HG03045 (cell line): ENCODE data around the gene TFG.

Experiments used
- ATAC-seq: cut with Tn5 transposase; IDR thresholded peaks from one replicate; pipeline ENCODE4 v1.9.1; 2021; ENCODE audit warnings: mild to moderate bottlenecking, moderate library complexity; ENCODE audit not compliant: unreplicated experiment

TFG gene

GRCh38 chr3:100703865-100704264 is 5.4 kb upstream of the TFG start:
- ATAC-seq: no peak

GRCh38 chr3:100706365-100706764 is 2.9 kb upstream of the TFG start:
- ATAC-seq: no peak

GRCh38 chr3:100708644-100708988 is 678 bp upstream of the TFG start:
- ATAC-seq: no peak

GRCh38 chr3:100709842-100710260 is 557 bp downstream of the TFG start:
- no peak for ATAC-seq

GRCh38 chr3:100710261-100710968 is 1.1 kb downstream of the TFG start:
- ATAC-seq: peak; percentile 27

- no peak for ATAC-seq
Observed at GRCh38 chr3:100715176-100715575, 5.9 kb downstream of the TFG start.

GRCh38 chr3:100717063-100717462 is 7.8 kb downstream of the TFG start:
- no peak for ATAC-seq

- ATAC-seq: no peak
Observed at GRCh38 chr3:100717637-100718487, 8.6 kb downstream of the TFG start.

GRCh38 chr3:100719136-100719535 is 9.8 kb downstream of the TFG start:
- no peak for ATAC-seq

- ATAC-seq: no peak
Observed at GRCh38 chr3:100720426-100720825, 11.1 kb downstream of the TFG start.

- no peak for ATAC-seq
Observed at GRCh38 chr3:100725935-100726513, 16.7 kb downstream of the TFG start.

- ATAC-seq: no peak
Observed at GRCh38 chr3:100726706-100727105, 17.4 kb downstream of the TFG start.

GRCh38 chr3:100730524-100730923 is 21.2 kb downstream of the TFG start:
- peak; percentile 69 for ATAC-seq

- no peak for ATAC-seq
Observed at GRCh38 chr3:100732435-100732834, 23.1 kb downstream of the TFG start.

- no peak for ATAC-seq
Observed at GRCh38 chr3:100737334-100737733, 28.0 kb downstream of the TFG start.

- ATAC-seq: no peak
Observed at GRCh38 chr3:100740207-100740606, 30.9 kb downstream of the TFG start.

- no peak for ATAC-seq
Observed at GRCh38 chr3:100743535-100743934, 34.2 kb downstream of the TFG start.

GRCh38 chr3:100744671-100745070 is 35.4 kb downstream of the TFG start:
- ATAC-seq: no peak

- no peak for ATAC-seq
Observed at GRCh38 chr3:100745617-100746016, 36.3 kb downstream of the TFG start.

GRCh38 chr3:100746092-100746491 is 36.8 kb downstream of the TFG start:
- ATAC-seq: no peak

- no peak for ATAC-seq
Observed at GRCh38 chr3:100748220-100748619, 38.9 kb downstream of the TFG start.

GRCh38 chr3:100748967-100749366 is 39.7 kb downstream of the TFG start:
- no peak for ATAC-seq
